Measurements from ENCODE around the gene CACNA1C.
A peak's percentile ranks its signal among the peaks of the same experiment; 100 is the strongest.

DNA sequence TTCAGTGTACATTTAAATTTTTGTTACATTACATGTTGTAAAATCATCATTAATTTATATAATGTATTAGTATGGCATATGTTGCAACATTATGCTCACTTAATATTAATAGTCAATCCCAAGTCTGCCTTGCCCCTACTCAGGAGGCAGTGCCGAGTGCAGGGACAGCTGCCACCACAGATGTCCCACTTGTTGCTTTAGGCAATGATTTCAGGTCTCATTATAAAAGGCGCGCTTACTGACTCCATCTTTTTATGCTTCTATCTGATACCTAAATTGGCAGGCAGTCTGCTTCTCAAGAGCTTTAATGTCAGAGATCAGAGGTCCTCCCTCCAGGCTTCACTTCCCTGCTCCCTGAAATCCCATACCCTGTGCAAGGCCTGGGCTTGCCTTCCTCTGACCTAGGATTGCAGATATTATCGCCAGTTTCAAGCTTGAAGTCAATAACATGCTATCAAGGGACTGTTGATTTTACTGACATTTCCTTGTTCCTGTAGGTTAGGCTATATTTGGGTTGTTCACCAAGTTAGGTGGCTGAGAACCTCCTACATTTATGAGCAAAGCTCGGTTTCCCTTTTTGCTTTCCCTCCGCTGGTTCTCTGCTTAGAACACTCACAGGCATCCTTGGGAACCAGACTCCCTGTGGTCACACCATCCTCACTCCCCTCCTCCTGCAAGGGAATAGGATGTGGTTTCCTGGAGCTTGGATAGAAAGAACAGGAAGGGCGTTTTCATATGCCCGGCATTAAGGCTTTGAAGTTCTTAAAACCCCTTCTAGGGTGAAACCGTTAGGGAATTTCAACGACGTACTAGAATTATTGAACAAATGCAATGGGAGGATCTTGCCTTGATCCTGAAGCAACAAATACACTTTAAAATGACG lies 533.6 kb downstream of the CACNA1C start:
- peak; percentile 54 for TF ChIP-seq GATA2 (CRISPR knock-in tag; IDR thresholded peaks at IDR 0.05)
- TF ChIP-seq, protein P1, sequence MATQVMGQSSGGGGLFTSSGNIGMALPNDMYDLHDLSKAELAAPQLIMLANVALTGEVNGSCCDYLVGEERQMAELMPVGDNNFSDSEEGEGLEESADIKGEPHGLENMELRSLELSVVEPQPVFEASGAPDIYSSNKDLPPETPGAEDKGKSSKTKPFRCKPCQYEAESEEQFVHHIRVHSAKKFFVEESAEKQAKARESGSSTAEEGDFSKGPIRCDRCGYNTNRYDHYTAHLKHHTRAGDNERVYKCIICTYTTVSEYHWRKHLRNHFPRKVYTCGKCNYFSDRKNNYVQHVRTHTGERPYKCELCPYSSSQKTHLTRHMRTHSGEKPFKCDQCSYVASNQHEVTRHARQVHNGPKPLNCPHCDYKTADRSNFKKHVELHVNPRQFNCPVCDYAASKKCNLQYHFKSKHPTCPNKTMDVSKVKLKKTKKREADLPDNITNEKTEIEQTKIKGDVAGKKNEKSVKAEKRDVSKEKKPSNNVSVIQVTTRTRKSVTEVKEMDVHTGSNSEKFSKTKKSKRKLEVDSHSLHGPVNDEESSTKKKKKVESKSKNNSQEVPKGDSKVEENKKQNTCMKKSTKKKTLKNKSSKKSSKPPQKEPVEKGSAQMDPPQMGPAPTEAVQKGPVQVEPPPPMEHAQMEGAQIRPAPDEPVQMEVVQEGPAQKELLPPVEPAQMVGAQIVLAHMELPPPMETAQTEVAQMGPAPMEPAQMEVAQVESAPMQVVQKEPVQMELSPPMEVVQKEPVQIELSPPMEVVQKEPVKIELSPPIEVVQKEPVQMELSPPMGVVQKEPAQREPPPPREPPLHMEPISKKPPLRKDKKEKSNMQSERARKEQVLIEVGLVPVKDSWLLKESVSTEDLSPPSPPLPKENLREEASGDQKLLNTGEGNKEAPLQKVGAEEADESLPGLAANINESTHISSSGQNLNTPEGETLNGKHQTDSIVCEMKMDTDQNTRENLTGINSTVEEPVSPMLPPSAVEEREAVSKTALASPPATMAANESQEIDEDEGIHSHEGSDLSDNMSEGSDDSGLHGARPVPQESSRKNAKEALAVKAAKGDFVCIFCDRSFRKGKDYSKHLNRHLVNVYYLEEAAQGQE (IDR thresholded peaks at IDR 0.05; ENCODE audit: low read depth, low read length) = no peak
- no peak for TF ChIP-seq POLR2AphosphoS5 (IDR thresholded peaks at IDR 0.05; ENCODE audit: low read depth, low read length)
- no peak for TF ChIP-seq NFIC (IDR thresholded peaks at IDR 0.05; ENCODE audit: borderline replicate concordance)
- TF ChIP-seq, protein P2, sequence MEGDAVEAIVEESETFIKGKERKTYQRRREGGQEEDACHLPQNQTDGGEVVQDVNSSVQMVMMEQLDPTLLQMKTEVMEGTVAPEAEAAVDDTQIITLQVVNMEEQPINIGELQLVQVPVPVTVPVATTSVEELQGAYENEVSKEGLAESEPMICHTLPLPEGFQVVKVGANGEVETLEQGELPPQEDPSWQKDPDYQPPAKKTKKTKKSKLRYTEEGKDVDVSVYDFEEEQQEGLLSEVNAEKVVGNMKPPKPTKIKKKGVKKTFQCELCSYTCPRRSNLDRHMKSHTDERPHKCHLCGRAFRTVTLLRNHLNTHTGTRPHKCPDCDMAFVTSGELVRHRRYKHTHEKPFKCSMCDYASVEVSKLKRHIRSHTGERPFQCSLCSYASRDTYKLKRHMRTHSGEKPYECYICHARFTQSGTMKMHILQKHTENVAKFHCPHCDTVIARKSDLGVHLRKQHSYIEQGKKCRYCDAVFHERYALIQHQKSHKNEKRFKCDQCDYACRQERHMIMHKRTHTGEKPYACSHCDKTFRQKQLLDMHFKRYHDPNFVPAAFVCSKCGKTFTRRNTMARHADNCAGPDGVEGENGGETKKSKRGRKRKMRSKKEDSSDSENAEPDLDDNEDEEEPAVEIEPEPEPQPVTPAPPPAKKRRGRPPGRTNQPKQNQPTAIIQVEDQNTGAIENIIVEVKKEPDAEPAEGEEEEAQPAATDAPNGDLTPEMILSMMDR (IDR thresholded peaks at IDR 0.05) = no peak
- no peak for TF ChIP-seq RXRA (IDR thresholded peaks at IDR 0.05; ENCODE audit: borderline replicate concordance, low read depth)
- TF ChIP-seq EZH2phosphoT487 (IDR thresholded peaks at IDR 0.05; ENCODE audit: borderline replicate concordance, low read depth) = no peak
- no peak for TF ChIP-seq MEF2A (IDR thresholded peaks at IDR 0.05; ENCODE audit: borderline replicate concordance, low read depth)
- TF ChIP-seq, protein P3, sequence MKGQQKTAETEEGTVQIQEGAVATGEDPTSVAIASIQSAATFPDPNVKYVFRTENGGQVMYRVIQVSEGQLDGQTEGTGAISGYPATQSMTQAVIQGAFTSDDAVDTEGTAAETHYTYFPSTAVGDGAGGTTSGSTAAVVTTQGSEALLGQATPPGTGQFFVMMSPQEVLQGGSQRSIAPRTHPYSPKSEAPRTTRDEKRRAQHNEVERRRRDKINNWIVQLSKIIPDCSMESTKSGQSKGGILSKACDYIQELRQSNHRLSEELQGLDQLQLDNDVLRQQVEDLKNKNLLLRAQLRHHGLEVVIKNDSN (IDR thresholded peaks at IDR 0.05; ENCODE audit: borderline replicate concordance, low read depth) = no peak
- peak in 1 of 2 experiments; percentile 27; a peak in 1 of 4 replicates for TF ChIP-seq EP300 (IDR thresholded peaks at IDR 0.05; ENCODE audit: borderline replicate concordance in 1 of 2, low read depth in 1 of 2, low read length in 1 of 2)
- TF ChIP-seq RAD21 (IDR thresholded peaks at IDR 0.05; ENCODE audit: low read length) = no peak
- no peak for TF ChIP-seq CHD2 (IDR thresholded peaks at IDR 0.05; ENCODE audit: low read length, partially characterized antibody)
- TF ChIP-seq JUND (IDR thresholded peaks at IDR 0.05) = no peak
